ENCODE measurements around the gene CD209.

Gene CD209

GRCh38 chr19:7736148-7736547 lies 11.2 kb downstream of the CD209 start:
- Histone ChIP-seq H2AFZ (no peak overlapping the region), H3K27me3 (ENCODE audit: control insufficient read depth, insufficient read depth, low read length) (no peaks in the 10 kb centered on the region), H3K79me2 (no peaks in the 10 kb centered on the region), H3K36me3 (ENCODE audit: control insufficient read depth, insufficient read depth, low read length) (no peaks in the 10 kb centered on the region), H3K4me1 (no peaks in the 10 kb centered on the region), H3K27ac (no peak overlapping the region), H3K9ac (no peak overlapping the region), H3K4me3 (ENCODE audit: low read depth, low read length) (no peak overlapping the region), H3K9me3 (ENCODE audit: control insufficient read depth, low read length) (no peaks in the 10 kb centered on the region), H3K4me2 (ENCODE audit: low read length) (no peak overlapping the region)
- TF ChIP-seq CTCF (IDR thresholded peaks at IDR 0.05), result no peak

GRCh38 chr19:7734220-7735203 lies 12.8 kb downstream of the CD209 start:
- Histone ChIP-seq H3K27me3 (ENCODE audit: control insufficient read depth, insufficient read depth, low read length) (no peaks in the 10 kb centered on the region), H2AFZ (no peak overlapping the region), H3K9me3 (ENCODE audit: control insufficient read depth, low read length) (no peaks in the 10 kb centered on the region), H3K4me2 (ENCODE audit: low read length) (no peak overlapping the region), H3K9ac (no peak overlapping the region), H3K4me1 (no peaks in the 10 kb centered on the region), H3K27ac (no peak overlapping the region), H3K36me3 (ENCODE audit: control insufficient read depth, insufficient read depth, low read length) (no peaks in the 10 kb centered on the region), H3K4me3 (ENCODE audit: low read depth, low read length) (no peak overlapping the region), H3K79me2 (no peaks in the 10 kb centered on the region)
- no peak for TF ChIP-seq CTCF (IDR thresholded peaks at IDR 0.05)

- Histone ChIP-seq H3K36me3 (ENCODE audit: control insufficient read depth, insufficient read depth, low read length) (no peaks in the 10 kb centered on the region), H3K27ac (no peak overlapping the region), H3K9me3 (ENCODE audit: control insufficient read depth, low read length) (no peaks in the 10 kb centered on the region), H3K79me2 (no peaks in the 10 kb centered on the region), H3K4me1 (no peaks in the 10 kb centered on the region), H2AFZ (no peak overlapping the region), H3K27me3 (ENCODE audit: control insufficient read depth, insufficient read depth, low read length) (no peaks in the 10 kb centered on the region), H3K9ac (no peak overlapping the region), H3K4me2 (ENCODE audit: low read length) (no peak overlapping the region), H3K4me3 (ENCODE audit: low read depth, low read length) (no peak overlapping the region)
- no peak for TF ChIP-seq CTCF (IDR thresholded peaks at IDR 0.05)
Measured at GRCh38 chr19:7733376-7733775, 14.0 kb downstream of the CD209 start.

- no peaks in the 10 kb centered on the region for H3K79me2 ChIP-seq
- no peak within 1 kb of the TSS for H3K4me3 ChIP-seq (ENCODE audit: low read depth, low read length)
- no peak within 1 kb of the TSS for H3K4me2 ChIP-seq (ENCODE audit: low read length)
- no peaks in the 10 kb centered on the region for H3K9me3 ChIP-seq (ENCODE audit: control insufficient read depth, low read length)
- H2AFZ ChIP-seq, result no peak within 1 kb of the TSS
- H3K36me3 ChIP-seq (ENCODE audit: control insufficient read depth, insufficient read depth, low read length), result no peaks in the 10 kb centered on the region
- H3K27ac ChIP-seq, result no peak within 1 kb of the TSS
- H3K27me3 ChIP-seq (ENCODE audit: control insufficient read depth, insufficient read depth, low read length), result no peaks in the 10 kb centered on the region
- H3K4me1 ChIP-seq, result no peaks in the 10 kb centered on the region
- no peak for TF ChIP-seq CTCF (IDR thresholded peaks at IDR 0.05)
- H3K9ac ChIP-seq, result no peak within 1 kb of the TSS
Measured at GRCh38 chr19:7732045-7732444, 15.3 kb downstream of the CD209 start, which contains the start of gene CLEC4G. Gene CLEC4G (minus strand): TSS chr19:7732110. CDS start chr19:7732102, 8 bp downstream.
